Adipose tissue (tissue), 3 donors: ENCODE data around the gene ABCA2. TPM values are rescaled to one million over a fixed set of nuclear protein-coding genes. Genes with fewer than 3 reads are reported as not detected.
"Not testable (repeated sequence)": the region's sequence is repeated elsewhere in the genome, so short reads cannot be mapped to it uniquely, and the experiment has no call there.

ENCODE experiments used
- H3K27ac ChIP-seq: one replicate; pipeline ENCODE4 v1.5.1; 2013; ENCODE audit warnings: low read depth, low read length
- WGBS, 3 donors: extraction: QIAGEN DNeasy Blood & Tissue Kit; methylation state at CpG; one replicate each; pipeline ENCODE4 v1.1.7; 2013; 5-methylcytosine and 5-hydroxymethylcytosine counted together
- polyA plus RNA-seq, 3 donors: library from polyadenylated mRNA; stranded (reverse); fragments of 200-250 nt; gene quantifications; one replicate each; pipeline ENCODE4 v1.2.3, GENCODE V29; 2013
- donor health status: healthy with polysubstance abuse.
- donor health status: Bipolar disorder and iron deficiency.
- donor health status: healthy.

Gene ABCA2
- polyA plus RNA-seq, 3 donors = 15.8 to 42.9 (median 33.1) TPM

GRCh38 chr9:137064027-137064879, 36.2 kb upstream of the ABCA2 start:
- 46 to 51% (median 48%) methylated on average over 53 to 55 of the region's 55 CpGs for WGBS, 3 donors
- H3K27ac ChIP-seq = no peak overlapping the region

GRCh38 chr9:137063311-137064026, 35.4 kb upstream of the ABCA2 start:
- 81 to 85% (median 83%) methylated on average over 19 to 26 of the region's 26 CpGs for WGBS, 3 donors
- no peak overlapping the region for H3K27ac ChIP-seq

- not testable (repeated sequence) for H3K27ac ChIP-seq
- WGBS, 3 donors = 87 to 98% (median 97%) methylated on average over 5 to 7 of the region's 9 CpGs
Observed at GRCh38 chr9:137062798-137063197, 34.8 kb upstream of the ABCA2 start.

GRCh38 chr9:137062384-137062783, 34.3 kb upstream of the ABCA2 start:
- no peak overlapping the region for H3K27ac ChIP-seq
- WGBS, 3 donors = 80 to 93% (median 81%) methylated on average over 15 of the region's 15 CpGs

GRCh38 chr9:137058521-137059234, 30.6 kb upstream of the ABCA2 start:
- WGBS, 3 donors = 82 to 90% (median 85%) methylated on average over 9 of the region's 9 CpGs
- no peak overlapping the region for H3K27ac ChIP-seq

- no peak overlapping the region for H3K27ac ChIP-seq
- 73 to 83% (median 79%) methylated on average over 16 of the region's 16 CpGs for WGBS, 3 donors
Observed at GRCh38 chr9:137057545-137057944, 29.5 kb upstream of the ABCA2 start.

- no peak overlapping the region for H3K27ac ChIP-seq
- WGBS, 3 donors = 78 to 84% (median 80%) methylated on average over 17 of the region's 17 CpGs
Observed at GRCh38 chr9:137056739-137057415, 28.8 kb upstream of the ABCA2 start.

GRCh38 chr9:137055385-137056364, 27.6 kb upstream of the ABCA2 start:
- WGBS, 3 donors = 15 to 36% (median 34%) methylated on average over 28 of the region's 28 CpGs
- H3K27ac ChIP-seq = no peak overlapping the region

GRCh38 chr9:137054932-137055384, 26.9 kb upstream of the ABCA2 start:
- no peak overlapping the region for H3K27ac ChIP-seq
- WGBS, 3 donors = 51 to 68% (median 63%) methylated on average over 15 to 17 of the region's 17 CpGs

GRCh38 chr9:137053944-137054931, 26.2 kb upstream of the ABCA2 start, which contains the start of gene ENTPD2:
ENTPD2 (minus strand) TSS chr9:137054061; CDS start chr9:137053997, 64 bp downstream.
- 15 to 22% (median 19%) methylated on average over 60 to 90 of the region's 90 CpGs for WGBS, 3 donors
- H3K27ac ChIP-seq = no peak within 1 kb of the TSS

- 13 to 18% (median 14%) methylated on average over 59 to 71 of the region's 71 CpGs for WGBS, 3 donors
- no peak overlapping the region for H3K27ac ChIP-seq
Observed at GRCh38 chr9:137052998-137053943, 25.2 kb upstream of the ABCA2 start.

- H3K27ac ChIP-seq = no peak overlapping the region
- WGBS, 3 donors = 70 to 90% (median 84%) methylated on average over 6 to 8 of the region's 8 CpGs
Observed at GRCh38 chr9:137052293-137052692, 24.3 kb upstream of the ABCA2 start.

GRCh38 chr9:137051145-137051724, 23.2 kb upstream of the ABCA2 start:
- WGBS, 3 donors = 87 to 96% (median 93%) methylated on average over 14 to 17 of the region's 17 CpGs
- H3K27ac ChIP-seq = no peak overlapping the region

GRCh38 chr9:137050570-137050969, 22.5 kb upstream of the ABCA2 start:
- H3K27ac ChIP-seq = no peak overlapping the region
- 86 to 91% (median 89%) methylated on average over 5 of the region's 5 CpGs for WGBS, 3 donors
